ENCODE measurements around the gene MKI67.
A peak's percentile ranks its signal among the peaks of the same experiment; 100 is the strongest.

Gene MKI67, protein sequence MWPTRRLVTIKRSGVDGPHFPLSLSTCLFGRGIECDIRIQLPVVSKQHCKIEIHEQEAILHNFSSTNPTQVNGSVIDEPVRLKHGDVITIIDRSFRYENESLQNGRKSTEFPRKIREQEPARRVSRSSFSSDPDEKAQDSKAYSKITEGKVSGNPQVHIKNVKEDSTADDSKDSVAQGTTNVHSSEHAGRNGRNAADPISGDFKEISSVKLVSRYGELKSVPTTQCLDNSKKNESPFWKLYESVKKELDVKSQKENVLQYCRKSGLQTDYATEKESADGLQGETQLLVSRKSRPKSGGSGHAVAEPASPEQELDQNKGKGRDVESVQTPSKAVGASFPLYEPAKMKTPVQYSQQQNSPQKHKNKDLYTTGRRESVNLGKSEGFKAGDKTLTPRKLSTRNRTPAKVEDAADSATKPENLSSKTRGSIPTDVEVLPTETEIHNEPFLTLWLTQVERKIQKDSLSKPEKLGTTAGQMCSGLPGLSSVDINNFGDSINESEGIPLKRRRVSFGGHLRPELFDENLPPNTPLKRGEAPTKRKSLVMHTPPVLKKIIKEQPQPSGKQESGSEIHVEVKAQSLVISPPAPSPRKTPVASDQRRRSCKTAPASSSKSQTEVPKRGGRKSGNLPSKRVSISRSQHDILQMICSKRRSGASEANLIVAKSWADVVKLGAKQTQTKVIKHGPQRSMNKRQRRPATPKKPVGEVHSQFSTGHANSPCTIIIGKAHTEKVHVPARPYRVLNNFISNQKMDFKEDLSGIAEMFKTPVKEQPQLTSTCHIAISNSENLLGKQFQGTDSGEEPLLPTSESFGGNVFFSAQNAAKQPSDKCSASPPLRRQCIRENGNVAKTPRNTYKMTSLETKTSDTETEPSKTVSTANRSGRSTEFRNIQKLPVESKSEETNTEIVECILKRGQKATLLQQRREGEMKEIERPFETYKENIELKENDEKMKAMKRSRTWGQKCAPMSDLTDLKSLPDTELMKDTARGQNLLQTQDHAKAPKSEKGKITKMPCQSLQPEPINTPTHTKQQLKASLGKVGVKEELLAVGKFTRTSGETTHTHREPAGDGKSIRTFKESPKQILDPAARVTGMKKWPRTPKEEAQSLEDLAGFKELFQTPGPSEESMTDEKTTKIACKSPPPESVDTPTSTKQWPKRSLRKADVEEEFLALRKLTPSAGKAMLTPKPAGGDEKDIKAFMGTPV (N-terminal part only)

DNA sequence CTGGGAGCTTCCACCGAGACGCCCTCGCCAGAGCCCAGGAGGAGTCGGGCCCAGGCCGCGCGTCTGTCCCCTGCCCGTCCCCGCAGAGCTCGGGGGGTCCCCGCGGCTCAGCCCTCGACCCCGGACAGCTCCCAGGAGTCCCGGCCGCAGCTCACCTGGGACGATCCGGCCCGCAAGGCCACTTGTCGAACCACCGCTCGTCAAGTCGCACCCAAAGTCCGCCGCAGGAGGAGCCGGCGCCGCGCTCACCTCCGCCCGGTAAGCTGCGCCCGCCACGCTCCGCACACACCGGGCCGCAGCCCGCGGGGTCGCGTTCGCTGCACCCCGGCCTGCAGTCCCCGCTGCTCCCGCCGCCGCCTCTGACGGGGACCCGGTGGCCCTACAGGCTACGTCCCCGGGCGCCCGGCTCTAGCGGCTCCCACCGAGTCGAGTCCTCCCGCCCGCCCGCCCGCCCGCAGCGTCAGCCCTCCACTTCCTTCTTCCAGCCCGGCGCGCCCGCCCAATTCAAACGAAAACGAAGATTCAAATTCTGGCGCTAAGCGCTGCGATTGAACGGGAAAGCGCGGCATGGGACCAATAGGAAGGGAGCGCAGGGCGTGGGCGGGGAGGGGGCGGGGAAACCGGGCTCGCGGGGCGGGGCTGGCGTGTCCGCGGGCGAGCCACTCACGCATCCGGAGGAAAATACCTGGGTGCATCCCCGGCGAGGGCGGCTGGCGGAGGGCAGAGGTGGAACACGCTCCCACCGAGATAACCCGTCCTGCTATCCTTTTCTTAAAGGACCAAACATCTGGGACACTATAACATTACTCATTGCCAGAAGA lies at the start of gene MKI67:
TSS of gene MKI67 (minus strand) at position 480 of the 821 bp plus-strand sequence. CDS start 756 bp downstream, outside the sequence.
- TF ChIP-seq, protein P1, sequence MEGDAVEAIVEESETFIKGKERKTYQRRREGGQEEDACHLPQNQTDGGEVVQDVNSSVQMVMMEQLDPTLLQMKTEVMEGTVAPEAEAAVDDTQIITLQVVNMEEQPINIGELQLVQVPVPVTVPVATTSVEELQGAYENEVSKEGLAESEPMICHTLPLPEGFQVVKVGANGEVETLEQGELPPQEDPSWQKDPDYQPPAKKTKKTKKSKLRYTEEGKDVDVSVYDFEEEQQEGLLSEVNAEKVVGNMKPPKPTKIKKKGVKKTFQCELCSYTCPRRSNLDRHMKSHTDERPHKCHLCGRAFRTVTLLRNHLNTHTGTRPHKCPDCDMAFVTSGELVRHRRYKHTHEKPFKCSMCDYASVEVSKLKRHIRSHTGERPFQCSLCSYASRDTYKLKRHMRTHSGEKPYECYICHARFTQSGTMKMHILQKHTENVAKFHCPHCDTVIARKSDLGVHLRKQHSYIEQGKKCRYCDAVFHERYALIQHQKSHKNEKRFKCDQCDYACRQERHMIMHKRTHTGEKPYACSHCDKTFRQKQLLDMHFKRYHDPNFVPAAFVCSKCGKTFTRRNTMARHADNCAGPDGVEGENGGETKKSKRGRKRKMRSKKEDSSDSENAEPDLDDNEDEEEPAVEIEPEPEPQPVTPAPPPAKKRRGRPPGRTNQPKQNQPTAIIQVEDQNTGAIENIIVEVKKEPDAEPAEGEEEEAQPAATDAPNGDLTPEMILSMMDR (conservative IDR thresholded peaks at IDR 0.05), result no peak
- peak within 1 kb of the TSS; percentile 61; the same call in 1 of the 2 replicates for H3K27ac ChIP-seq

DNA sequence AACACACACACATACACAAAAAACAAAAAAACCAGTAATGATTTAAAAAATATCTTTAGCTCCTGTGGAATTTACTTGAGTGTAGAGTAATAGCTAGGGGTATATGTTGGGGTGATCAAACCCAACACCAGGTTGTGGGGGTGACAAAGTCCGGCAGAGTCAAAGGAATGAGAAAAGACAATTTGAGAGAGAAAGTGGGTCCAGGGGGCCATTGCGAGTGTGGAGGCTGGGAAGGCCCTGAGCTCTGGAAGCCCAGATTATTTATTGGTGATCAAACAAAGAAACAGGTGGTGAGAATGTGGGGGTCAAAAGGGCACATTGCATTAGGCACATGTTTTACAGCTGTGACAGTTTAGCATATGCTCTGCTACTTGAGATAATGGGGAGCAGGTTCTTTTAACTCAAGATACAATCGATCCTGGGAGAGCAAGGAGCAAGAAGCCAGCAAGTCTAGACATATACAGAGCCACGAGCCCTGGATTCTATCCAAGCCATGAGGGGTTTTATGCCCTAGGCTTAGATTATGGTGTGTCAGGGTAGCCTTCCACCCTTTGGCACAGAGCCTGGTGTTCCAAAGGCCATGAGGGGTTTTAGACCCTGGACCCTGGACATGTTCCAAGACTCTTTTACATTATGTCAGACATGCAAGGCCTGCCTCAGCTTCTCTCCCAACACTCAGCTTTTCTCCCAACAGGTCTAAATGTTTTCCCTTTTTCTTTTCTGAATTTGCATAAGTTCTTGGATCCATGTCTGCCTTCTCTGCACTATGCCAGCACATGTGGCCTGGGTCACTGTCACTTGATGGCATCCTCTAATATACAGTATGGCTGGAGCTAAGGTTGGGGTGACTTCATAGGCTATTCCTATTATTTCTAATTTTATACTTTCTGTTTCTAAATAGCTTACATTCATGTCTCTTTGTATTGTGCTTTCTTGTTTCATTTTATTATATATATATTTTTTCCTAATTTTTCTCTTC lies 48.6 kb upstream of the MKI67 start:
- H3K27ac ChIP-seq, result no peak overlapping the region
- TF ChIP-seq, protein P1 (conservative IDR thresholded peaks at IDR 0.05), result no peak

DNA sequence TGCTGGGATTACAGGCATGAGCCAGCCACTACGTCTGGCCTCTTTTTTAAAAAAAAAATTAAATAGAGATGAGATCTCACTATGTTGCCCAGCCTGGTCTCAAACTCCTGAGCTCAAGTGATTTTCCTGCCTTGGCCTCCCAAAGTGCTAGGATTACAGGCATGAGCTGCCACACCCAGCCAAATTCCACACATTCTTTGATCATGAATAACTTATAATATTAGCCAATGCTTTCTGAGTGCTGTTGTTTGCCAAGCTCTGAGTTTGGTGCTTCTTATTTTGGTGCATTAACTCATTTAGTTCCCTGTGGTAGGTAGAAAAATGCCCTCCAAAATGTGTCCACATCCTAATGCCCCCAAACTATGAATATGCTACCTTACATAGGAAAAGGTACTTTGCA lies 47.2 kb upstream of the MKI67 start:
- no peak overlapping the region for H3K27ac ChIP-seq
- TF ChIP-seq, protein P1 (conservative IDR thresholded peaks at IDR 0.05), result no peak

DNA sequence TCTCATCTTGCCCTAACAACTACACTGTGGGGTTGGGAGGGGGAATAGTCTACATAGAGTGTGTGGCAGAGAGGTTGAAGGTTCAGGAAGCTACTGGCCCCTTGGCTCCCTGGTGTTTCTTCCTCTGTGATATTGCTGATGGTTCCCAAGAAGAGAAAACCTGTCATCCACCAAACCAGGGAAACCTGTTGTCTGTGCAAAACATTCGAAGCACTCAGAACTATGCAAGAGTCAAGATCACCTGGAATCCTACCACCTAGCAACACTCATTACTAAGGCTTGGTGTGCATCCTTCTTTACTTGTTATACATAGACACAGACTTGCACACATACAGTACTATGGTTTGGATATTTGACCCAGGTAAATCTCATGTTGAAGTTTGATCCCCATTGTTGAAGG lies 46.5 kb upstream of the MKI67 start:
- no peak overlapping the region for H3K27ac ChIP-seq
- TF ChIP-seq, protein P1 (conservative IDR thresholded peaks at IDR 0.05), result no peak

DNA sequence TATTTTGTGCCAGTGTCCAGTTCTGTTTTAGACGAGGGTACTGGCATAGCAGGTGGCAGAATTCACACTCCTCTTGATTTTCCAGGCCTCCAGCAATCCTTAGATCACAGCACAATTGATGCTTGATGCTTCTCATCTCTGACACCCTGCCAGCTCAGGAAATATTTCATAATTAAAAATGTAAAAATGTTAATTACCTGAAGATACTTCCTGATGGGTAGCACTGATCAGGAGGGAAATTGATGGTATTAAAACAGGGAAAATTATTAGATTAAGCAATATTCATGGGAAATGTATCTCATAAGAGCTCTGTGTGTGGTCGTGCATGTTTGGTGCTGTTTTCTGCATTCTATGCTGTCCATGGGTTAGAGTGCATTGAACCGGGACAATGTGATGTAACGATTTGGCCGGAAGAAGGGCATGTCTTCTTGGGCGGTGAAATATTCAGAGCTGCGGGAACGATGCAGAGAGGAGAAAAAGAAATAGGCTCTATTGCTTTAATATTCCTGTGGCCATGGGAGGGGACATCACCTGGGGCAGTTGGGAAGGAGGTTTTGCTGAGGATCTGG lies 43.7 kb upstream of the MKI67 start:
- TF ChIP-seq, protein P1 (conservative IDR thresholded peaks at IDR 0.05), result no peak

More for the DNA sequence above, 43.7 kb upstream of the MKI67 start:
- H3K27ac ChIP-seq, result no peak overlapping the region

Measured in VCaP (cell line).